ENCODE data around the gene MYO9B. TPM values are rescaled to one million over a fixed set of nuclear protein-coding genes. Genes with fewer than 3 reads are reported as not detected.

Gene MYO9B, protein sequence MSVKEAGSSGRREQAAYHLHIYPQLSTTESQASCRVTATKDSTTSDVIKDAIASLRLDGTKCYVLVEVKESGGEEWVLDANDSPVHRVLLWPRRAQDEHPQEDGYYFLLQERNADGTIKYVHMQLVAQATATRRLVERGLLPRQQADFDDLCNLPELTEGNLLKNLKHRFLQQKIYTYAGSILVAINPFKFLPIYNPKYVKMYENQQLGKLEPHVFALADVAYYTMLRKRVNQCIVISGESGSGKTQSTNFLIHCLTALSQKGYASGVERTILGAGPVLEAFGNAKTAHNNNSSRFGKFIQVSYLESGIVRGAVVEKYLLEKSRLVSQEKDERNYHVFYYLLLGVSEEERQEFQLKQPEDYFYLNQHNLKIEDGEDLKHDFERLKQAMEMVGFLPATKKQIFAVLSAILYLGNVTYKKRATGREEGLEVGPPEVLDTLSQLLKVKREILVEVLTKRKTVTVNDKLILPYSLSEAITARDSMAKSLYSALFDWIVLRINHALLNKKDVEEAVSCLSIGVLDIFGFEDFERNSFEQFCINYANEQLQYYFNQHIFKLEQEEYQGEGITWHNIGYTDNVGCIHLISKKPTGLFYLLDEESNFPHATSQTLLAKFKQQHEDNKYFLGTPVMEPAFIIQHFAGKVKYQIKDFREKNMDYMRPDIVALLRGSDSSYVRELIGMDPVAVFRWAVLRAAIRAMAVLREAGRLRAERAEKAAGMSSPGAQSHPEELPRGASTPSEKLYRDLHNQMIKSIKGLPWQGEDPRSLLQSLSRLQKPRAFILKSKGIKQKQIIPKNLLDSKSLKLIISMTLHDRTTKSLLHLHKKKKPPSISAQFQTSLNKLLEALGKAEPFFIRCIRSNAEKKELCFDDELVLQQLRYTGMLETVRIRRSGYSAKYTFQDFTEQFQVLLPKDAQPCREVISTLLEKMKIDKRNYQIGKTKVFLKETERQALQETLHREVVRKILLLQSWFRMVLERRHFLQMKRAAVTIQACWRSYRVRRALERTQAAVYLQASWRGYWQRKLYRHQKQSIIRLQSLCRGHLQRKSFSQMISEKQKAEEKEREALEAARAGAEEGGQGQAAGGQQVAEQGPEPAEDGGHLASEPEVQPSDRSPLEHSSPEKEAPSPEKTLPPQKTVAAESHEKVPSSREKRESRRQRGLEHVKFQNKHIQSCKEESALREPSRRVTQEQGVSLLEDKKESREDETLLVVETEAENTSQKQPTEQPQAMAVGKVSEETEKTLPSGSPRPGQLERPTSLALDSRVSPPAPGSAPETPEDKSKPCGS (N-terminal part only)
- 37.3 and 47.1 TPM in 2 replicates for total RNA-seq

DNA sequence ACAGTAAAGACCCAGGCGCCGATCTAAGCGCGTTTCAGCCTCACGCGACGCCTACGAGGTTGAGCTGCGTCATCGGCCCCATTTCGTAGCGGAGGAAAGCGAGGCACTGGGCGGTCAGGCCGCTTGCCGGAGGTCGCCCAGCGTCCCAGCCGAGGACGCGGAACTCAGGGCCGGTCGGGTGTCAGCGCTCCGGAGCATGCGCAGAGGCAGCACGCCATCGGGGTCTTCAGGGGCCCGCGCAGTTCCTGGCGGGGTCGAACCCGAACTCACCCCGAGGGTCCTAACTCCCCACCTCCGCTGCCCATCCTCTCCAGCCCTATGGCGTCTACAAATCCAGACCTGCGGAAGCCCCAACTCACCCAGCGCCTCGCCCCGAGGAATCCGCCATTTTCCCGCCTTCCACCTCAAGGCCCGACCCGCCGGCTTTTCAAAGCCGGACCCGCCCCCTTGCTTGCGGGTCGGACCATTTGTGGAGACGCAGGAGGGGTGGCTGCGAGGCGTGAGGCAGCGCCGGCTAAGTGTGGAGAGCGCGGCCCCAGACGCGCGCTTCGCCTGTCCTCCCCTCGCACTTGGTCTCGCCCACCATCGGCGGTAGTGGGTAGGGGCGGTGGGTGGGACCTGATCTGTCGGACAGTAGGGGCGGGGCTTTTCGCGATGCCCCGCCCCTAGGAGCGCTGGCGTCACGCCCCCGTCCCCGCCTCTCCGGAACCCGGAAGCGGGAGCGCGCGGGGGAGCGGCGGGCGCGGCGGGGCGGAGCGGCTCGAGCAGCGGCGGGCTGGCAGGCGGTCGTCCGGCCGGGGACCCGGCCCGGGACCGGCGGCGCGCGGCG is at the start of gene MYO9B, which contains the start of gene HAUS8:
Gene MYO9B, plus strand, starts transcription at position 743 of the 829 bp plus-strand sequence. CDS start 25,941 bp downstream, outside the sequence.
Gene HAUS8, minus strand, starts transcription at position 418 of the 829 bp plus-strand sequence. Its CDS starts 30 bp downstream, at position 388.

DNA sequence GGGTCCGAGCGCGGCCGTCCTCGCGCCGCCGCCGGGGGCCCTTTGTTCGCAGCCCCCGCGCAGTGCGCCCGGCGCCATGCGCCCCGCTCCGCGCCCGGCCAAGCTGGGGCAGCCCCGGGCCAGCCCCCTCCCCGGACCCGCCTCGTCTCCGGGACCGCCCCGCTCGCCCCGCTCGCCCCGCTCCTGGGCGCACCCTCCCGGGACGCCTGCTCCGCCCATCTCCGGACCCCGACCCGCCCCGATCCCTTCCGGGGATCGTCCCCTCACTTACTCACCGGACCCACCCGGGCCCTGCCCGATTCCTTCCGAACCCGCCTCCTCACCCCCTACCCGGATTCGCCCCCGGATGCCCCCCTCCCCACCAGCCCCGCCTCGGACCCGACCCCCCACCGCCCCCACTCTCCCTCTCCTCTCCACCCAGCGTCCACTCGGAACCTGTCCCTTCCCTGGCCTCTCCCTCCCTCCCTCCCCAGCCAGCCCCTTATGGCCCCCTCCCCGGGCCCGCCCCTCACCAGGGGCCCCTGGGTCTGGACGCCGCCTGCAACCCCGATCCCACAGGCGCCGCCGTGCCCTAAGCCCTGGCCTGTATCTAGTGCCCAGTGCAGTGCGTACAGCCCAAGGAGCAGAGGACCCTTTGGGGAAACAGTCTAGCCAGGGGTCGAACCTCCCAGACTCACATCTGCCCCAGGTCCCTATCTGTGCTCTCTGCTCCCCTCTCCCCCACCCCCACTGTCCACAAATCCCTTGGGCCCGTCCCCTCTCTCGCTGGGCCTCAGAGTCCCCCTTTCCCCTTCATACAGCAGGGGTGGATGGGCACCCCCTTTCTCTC is 48.7 kb upstream of the MYO9B start, which contains the start of gene CPAMD8:
Gene CPAMD8, minus strand, starts transcription at position 105 of the 829 bp plus-strand sequence. CDS start 168 bp downstream, outside the sequence.

DNA sequence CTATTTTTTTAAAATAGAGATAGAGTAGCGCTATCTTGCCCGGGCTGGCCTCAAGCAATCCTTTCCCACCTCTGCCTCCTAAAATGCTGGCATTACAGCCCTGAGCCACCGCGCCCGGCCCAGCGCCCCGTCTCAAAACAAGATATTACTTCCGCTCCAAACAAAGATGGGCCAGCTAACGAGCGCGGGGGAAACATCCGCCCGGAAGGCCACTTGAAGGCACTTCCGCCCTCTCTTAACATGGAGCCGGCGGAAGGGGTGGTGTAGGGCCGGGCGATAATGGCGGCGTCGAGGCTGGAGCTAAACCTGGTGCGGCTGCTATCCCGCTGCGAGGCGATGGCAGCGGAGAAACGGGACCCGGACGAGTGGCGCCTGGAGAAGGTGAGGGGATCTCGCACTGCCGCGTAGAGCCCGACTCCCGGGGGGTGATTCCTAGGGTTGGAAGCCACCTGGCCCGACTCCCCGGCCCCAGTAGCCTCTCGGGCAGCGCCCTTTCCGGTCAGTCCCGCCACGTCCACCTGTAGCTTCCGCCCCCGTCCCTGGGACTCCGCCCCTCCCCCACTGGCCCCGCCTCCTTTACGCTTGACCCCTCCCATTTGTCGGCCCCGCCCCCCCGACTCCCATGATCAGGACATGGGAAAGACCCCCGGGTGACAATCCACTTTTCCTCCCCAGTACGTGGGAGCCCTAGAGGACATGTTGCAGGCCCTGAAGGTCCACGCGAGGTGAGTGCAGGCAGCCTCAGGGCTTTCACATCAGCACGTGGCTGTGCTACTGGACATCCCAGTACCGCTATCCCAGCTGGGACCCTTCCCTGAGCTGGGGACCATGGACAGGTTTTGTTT is 139.8 kb downstream of the MYO9B start, which contains the start of gene USE1:
Gene USE1, plus strand, starts transcription at position 231 of the 845 bp plus-strand sequence. Its CDS starts 49 bp downstream, at position 280.

DNA sequence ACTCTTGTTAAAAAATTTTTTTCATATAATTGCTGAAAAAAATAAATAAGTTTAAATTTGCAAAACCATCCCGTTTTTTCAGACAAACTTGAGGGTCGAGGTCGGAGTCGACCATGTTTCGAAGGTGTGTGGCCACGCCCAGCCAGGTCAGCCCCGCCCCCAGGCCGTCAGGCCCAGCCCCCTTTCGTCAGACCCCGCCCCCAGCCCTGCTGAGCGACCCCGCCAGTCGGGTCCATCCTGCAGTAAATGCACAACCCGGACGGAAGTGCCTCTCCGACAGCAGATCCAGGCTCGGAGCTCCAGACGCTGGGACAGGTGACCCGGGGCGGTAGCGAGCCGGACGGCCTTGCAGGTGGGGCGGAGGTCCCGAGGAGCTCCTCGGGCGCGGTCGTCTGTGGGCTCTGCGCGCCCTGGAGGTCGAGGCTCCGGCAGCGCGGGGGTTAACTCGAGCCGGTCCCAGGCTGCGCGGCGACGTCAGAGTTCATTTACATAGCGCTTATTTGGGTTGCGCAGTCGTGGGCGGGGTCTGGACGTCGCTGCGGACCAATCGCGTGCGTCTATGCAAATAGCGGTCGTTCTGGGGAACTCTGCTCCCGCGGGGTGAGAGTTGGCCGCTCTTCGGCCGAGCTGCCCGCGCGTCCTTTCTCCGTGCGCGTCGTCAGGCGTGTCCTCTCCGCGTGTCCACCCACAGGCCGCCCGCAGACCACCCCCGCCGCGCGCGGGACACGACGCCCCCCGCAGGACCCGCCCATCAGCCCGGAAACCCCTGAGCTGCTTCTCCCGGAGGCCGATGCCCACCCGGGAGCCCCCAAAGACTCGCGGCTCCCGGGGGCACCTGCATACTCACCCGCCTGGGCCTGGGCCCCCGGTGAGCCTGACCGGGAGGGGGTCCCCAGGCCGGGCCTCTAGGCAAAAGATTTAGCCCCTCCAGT is 150.7 kb downstream of the MYO9B start, which contains the start of gene OCEL1:
Gene OCEL1, plus strand, starts transcription at position 225 of the 932 bp plus-strand sequence. Its CDS starts 22 bp downstream, at position 247.

DNA sequence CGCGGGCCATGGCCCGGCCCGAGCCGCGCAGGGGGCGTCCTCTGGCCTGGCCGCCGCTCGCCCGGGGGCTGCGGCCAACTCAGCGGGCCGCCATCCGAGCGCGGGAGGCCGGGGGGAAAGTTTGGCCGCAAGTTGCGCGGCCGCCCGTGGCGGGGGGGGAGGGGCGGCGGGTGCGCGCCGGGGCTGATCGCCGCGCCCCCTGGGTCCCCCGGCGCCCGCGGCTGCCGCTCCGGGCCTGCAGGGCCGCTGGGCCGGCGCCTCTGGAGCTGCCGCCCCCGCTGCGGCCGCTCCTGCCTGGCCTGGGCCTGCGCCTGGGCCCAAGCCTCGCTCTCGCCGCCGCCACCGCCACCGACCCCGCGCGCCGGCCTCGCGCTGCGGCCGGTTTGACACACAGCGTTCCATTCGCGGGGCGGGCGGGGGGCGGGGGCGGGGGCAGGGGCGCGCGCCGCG is 170.0 kb downstream of the MYO9B start, which contains the start of gene NR2F6:
Gene NR2F6, minus strand, starts transcription at position 385 of the 450 bp plus-strand sequence. CDS start 699 bp downstream, outside the sequence.

Other genes starting within 250 kb of the MYO9B start
- gene SIN3B, start 246.4 kb upstream of the MYO9B start, total RNA-seq, result 17.9 and 22.9 TPM in 2 replicates
- gene F2RL3, start 186.8 kb upstream of the MYO9B start, total RNA-seq, result not detected in 2 replicates
- gene CPAMD8, start 49.0 kb upstream of the MYO9B start, total RNA-seq, result 0.74 and 1.3 TPM in 2 replicates
- 10.5 TPM in 2 replicates for gene HAUS8, start 325 bp upstream of the MYO9B start, total RNA-seq
- 13.2 and 13.3 TPM in 2 replicates for gene USE1, start 139.6 kb downstream of the MYO9B start, total RNA-seq
- gene OCEL1, start 150.4 kb downstream of the MYO9B start, total RNA-seq, result 1.2 and 5.9 TPM in 2 replicates
- 121 TPM in 2 replicates for gene NR2F6, start 170.1 kb downstream of the MYO9B start, total RNA-seq
- gene USHBP1, start 189.0 kb downstream of the MYO9B start, total RNA-seq, result not detected in 2 replicates
- 69.9 and 76.7 TPM in 2 replicates for gene BABAM1, start 191.7 kb downstream of the MYO9B start, total RNA-seq
- gene ANKLE1, start 206.1 kb downstream of the MYO9B start, total RNA-seq, result 0.85 and 2.2 TPM in 2 replicates
- 10.8 and 12.1 TPM in 2 replicates for gene ABHD8, start 227.6 kb downstream of the MYO9B start, total RNA-seq
- 62.1 and 159 TPM in 2 replicates for gene MRPL34, start 230.1 kb downstream of the MYO9B start, total RNA-seq
- gene DDA1, start 233.8 kb downstream of the MYO9B start, total RNA-seq, result 22.7 and 31.5 TPM in 2 replicates